GM21423 (cell line): Measurements from ENCODE around the gene OBSCN.

ENCODE experiments used
- ATAC-seq: cut with Tn5 transposase; IDR thresholded peaks from one replicate; pipeline ENCODE4 v1.9.1; 2021; ENCODE audit warnings: mild to moderate bottlenecking, moderate library complexity; ENCODE audit not compliant: unreplicated experiment

The OBSCN gene

GRCh38 chr1:228207851-228208821, at the start of gene OBSCN:
Gene OBSCN, plus strand, starts transcription at chr1:228208044. Its CDS starts 3,740 bp downstream, at chr1:228211784.
- no peak for ATAC-seq

- ATAC-seq = no peak
Observed at GRCh38 chr1:228158151-228159007, 49.5 kb upstream of the OBSCN start.

GRCh38 chr1:228159008-228159665, 48.7 kb upstream of the OBSCN start:
- no peak for ATAC-seq

GRCh38 chr1:228160201-228160761, 47.6 kb upstream of the OBSCN start:
- no peak for ATAC-seq

GRCh38 chr1:228161362-228161761, 46.5 kb upstream of the OBSCN start:
- ATAC-seq = no peak

GRCh38 chr1:228161866-228162265, 46.0 kb upstream of the OBSCN start:
- ATAC-seq = no peak

- ATAC-seq = no peak
Observed at GRCh38 chr1:228162286-228163006, 45.4 kb upstream of the OBSCN start.

GRCh38 chr1:228163007-228163753, 44.7 kb upstream of the OBSCN start:
- no peak for ATAC-seq

- ATAC-seq = no peak
Observed at GRCh38 chr1:228163776-228164519, 43.9 kb upstream of the OBSCN start.

- no peak for ATAC-seq
Observed at GRCh38 chr1:228164561-228165371, 43.1 kb upstream of the OBSCN start.

GRCh38 chr1:228165372-228166169, 42.3 kb upstream of the OBSCN start, which contains the start of gene IBA57:
Gene IBA57, plus strand, starts transcription at chr1:228165804. Its CDS starts 13 bp downstream, at chr1:228165817.
- peak; percentile 80 for ATAC-seq

GRCh38 chr1:228166170-228166936, 41.5 kb upstream of the OBSCN start:
- ATAC-seq = peak; percentile 8

GRCh38 chr1:228168563-228169270, 39.1 kb upstream of the OBSCN start:
- no peak for ATAC-seq

- no peak for ATAC-seq
Observed at GRCh38 chr1:228169345-228169744, 38.5 kb upstream of the OBSCN start.

GRCh38 chr1:228170666-228171065, 37.2 kb upstream of the OBSCN start:
- no peak for ATAC-seq
